Fibroblast of villous mesenchyme (primary cell): ENCODE measurements around the gene SIRPD. TPM values are rescaled to one million over a fixed set of nuclear protein-coding genes. Genes with fewer than 3 reads are reported as not detected.

Experiments
- DNase-seq: peaks from one replicate; pipeline ENCODE4 v3.0.0-alpha.2; 2010; ENCODE audit warnings: low read depth
- H3K4me3 ChIP-seq: 2 replicates; pipeline ENCODE4 v1.5.1; 2011; ENCODE audit warnings: low read depth, mild to moderate bottlenecking, low read length
- total RNA-seq: library from RNA; depleted of rRNA; stranded (reverse); fragments of >200 nt; gene quantifications from 2 replicates; pipeline ENCODE4 v1.2.3, GENCODE V29; 2012
- TF ChIP-seq, protein P1 (sequence below): IDR thresholded peaks from 2 replicates; pipeline ENCODE4 v1.5.1; 2012; ENCODE audit warnings: low read depth, mild to moderate bottlenecking, low read length; ENCODE audit not compliant: insufficient read depth

The SIRPD gene
- total RNA-seq, 1 donor = not detected

GRCh38 chr20:1528811-1529210 is 28.7 kb downstream of the SIRPD start:
- peak; percentile 11 for DNase-seq
- no peak overlapping the region for H3K4me3 ChIP-seq
- TF ChIP-seq, protein P1, sequence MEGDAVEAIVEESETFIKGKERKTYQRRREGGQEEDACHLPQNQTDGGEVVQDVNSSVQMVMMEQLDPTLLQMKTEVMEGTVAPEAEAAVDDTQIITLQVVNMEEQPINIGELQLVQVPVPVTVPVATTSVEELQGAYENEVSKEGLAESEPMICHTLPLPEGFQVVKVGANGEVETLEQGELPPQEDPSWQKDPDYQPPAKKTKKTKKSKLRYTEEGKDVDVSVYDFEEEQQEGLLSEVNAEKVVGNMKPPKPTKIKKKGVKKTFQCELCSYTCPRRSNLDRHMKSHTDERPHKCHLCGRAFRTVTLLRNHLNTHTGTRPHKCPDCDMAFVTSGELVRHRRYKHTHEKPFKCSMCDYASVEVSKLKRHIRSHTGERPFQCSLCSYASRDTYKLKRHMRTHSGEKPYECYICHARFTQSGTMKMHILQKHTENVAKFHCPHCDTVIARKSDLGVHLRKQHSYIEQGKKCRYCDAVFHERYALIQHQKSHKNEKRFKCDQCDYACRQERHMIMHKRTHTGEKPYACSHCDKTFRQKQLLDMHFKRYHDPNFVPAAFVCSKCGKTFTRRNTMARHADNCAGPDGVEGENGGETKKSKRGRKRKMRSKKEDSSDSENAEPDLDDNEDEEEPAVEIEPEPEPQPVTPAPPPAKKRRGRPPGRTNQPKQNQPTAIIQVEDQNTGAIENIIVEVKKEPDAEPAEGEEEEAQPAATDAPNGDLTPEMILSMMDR = no peak

DNA sequence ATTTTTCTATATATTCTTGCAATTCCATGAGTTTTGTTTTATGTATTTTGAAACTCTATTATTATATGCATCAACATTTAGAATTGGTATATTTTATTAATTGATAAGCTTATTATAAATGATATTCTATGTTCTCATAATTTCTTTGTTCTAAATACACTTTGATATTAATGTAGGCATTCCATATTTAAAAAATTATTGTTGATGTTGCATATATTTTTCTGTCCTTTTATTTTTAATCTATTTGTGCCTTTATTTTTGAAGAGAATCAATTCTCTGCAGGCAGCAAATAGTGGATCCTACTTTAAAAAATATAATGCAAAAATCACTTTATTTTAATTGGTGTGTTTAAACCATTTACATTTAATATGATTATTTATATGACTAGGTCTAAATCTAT is 29.6 kb downstream of the SIRPD start:
- DNase-seq = no peak
- TF ChIP-seq, protein P1 = no peak

DNA sequence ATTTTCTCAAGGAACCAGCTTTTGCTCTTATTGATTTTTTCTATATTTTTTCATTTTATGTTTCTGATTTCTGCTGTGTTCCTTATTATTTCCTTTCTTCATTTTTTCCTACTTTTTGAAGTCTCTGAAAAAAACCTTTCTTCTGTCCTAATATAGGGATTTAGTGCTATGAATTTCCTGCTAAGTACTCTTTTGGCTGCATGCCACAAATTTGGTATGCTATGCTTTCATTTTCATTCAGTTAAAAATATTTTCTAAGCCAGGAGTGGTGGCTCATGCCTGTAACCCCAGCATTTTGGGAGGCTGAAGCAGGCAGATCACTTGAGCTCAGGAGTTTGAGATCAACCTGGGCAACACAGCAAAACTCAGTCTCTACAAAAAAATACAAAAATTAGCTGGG is 30.6 kb downstream of the SIRPD start:
- H3K4me3 ChIP-seq = no peak overlapping the region
- peak; percentile 20 for DNase-seq
- TF ChIP-seq, protein P1 = no peak

More for the DNA sequence above, 29.6 kb downstream of the SIRPD start:
- H3K4me3 ChIP-seq = no peak overlapping the region

DNA sequence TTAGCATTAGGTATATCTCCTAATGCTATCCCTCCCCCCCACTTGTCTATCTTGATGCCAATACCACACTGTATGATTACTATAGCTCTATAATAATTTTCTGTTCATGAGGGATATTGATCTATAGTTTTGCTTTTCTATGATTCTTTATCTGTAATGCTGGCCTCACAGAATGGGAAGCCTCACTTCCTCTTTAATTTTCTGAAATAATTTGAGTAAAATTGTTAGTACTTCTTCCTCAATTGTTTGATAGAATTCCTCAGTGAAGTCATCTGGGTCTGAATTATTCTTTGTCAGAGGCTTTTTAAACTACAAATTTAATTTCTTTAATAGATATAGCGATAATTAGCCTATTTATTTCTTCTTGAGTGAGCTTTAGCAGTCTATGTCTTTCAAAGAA is 31.2 kb downstream of the SIRPD start:
- DNase-seq = no peak
- no peak overlapping the region for H3K4me3 ChIP-seq
- TF ChIP-seq, protein P1 = no peak

DNA sequence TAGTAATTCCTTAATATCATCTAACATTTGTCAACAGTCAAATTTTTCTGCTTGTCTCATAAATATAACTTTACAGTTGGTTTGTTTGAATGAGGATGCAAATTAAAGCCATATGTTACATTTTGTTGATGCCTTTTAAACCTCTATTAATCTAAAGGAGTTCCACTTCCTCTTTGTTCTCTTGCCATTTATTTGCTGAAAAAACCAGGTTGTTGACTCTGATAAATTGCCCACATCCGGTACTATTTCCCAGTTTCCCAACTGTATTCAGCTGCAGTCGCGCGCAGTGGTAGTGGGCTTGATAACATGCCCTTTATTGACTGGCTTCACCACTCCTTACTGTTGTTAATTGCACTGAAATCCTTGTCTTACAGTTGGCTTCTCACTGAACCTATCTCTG is 33.5 kb downstream of the SIRPD start:
- TF ChIP-seq, protein P1 = no peak
- DNase-seq = no peak
- no peak overlapping the region for H3K4me3 ChIP-seq

DNA sequence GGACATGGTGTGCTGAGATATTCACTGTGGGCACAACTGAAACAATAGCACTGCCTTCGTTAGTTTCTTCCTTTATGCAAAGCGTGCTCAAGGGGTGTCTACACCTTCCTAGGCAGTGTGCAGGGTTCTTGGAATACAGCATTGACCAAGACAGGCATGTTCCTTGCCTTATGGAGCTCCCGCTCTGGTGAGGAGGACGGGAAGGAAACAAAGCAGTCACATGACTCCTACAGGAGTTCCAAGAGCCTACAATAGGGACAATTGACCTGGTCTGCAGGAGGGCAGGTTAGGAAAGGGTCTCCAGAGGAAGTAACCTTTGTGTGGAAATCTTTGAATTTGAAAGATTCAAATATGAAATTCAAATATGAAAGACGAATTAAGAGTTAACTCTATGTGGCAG is 40.5 kb downstream of the SIRPD start:
- H3K4me3 ChIP-seq = no peak overlapping the region
- TF ChIP-seq, protein P1 = no peak
- no peak for DNase-seq

DNA sequence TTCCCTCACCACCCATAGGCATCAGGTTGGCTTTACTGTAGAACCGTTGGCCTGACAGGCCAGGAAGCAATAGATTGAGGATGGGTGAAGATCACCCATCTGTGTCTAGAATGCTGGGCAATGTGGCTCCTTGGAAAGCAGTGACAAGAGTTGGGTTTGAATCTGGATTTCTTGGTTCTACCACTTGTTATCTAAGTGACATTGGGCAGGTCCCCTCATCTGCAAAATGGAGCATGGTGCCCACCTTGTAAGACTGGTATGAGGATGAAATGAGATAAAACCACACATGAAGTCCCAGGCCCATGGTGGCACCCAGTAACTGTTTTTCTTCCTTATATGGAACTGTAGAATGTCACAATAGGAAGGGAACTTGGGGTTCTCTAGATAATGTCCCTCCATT is 43.7 kb downstream of the SIRPD start:
- TF ChIP-seq, protein P1 = no peak
- no peak overlapping the region for H3K4me3 ChIP-seq
- no peak for DNase-seq
